CD4-positive, alpha-beta T cell treated with Interleukin-4 for 1 hour (primary cell): Measurements from ENCODE around the gene TMEM208.

Source experiments
- DNase-seq, 2 donors: peaks; one replicate each; pipeline ENCODE4 v3.0.0-alpha.2; 2020 to 2022

TMEM208 gene

GRCh38 chr16:67237396-67238277, 10.7 kb downstream of the TMEM208 start:
- no peak for DNase-seq

GRCh38 chr16:67238278-67238575, 11.3 kb downstream of the TMEM208 start:
- no peak for DNase-seq

- no peak for DNase-seq
Observed at GRCh38 chr16:67238806-67239470, 12.0 kb downstream of the TMEM208 start.

GRCh38 chr16:67240506-67240905, 13.6 kb downstream of the TMEM208 start:
- no peak for DNase-seq

GRCh38 chr16:67241008-67241900, 14.3 kb downstream of the TMEM208 start:
- DNase-seq: no peak

- DNase-seq: no peak
Observed at GRCh38 chr16:67242138-67242730, 15.3 kb downstream of the TMEM208 start.

- DNase-seq: no peak
Observed at GRCh38 chr16:67243481-67243880, 16.6 kb downstream of the TMEM208 start.

- DNase-seq: peak; percentile 87 to 89
Observed at GRCh38 chr16:67244387-67245185, 17.7 kb downstream of the TMEM208 start.

- DNase-seq: no peak
Observed at GRCh38 chr16:67245186-67245585, 18.3 kb downstream of the TMEM208 start.

- DNase-seq: no peak
Observed at GRCh38 chr16:67245674-67246080, 18.7 kb downstream of the TMEM208 start.

GRCh38 chr16:67246081-67246755, 19.3 kb downstream of the TMEM208 start:
- peak; percentile 43 to 60 for DNase-seq

- DNase-seq: no peak
Observed at GRCh38 chr16:67246756-67247191, 19.8 kb downstream of the TMEM208 start.

- peak; percentile 96 for DNase-seq
Observed at GRCh38 chr16:67247192-67248072, 20.5 kb downstream of the TMEM208 start, which contains the start of gene FHOD1. TSS of gene FHOD1 (minus strand) at chr16:67247481. CDS start at chr16:67247410, 71 bp downstream.

GRCh38 chr16:67248073-67248400, 21.1 kb downstream of the TMEM208 start:
- DNase-seq: no peak

- peak in 1 of 2 donors; percentile 24 for DNase-seq
Observed at GRCh38 chr16:67248401-67249177, 21.7 kb downstream of the TMEM208 start, which contains the start of gene SLC9A5. TSS of gene SLC9A5 (plus strand) at chr16:67248979. CDS start at chr16:67249015, 36 bp downstream.

- DNase-seq: no peak
Observed at GRCh38 chr16:67249178-67250044, 22.5 kb downstream of the TMEM208 start.

- no peak for DNase-seq
Observed at GRCh38 chr16:67250045-67250327, 23.1 kb downstream of the TMEM208 start.
